HT-29 (cell line): ENCODE measurements around the gene TYW1B. TPM values are rescaled to one million over a fixed set of nuclear protein-coding genes. Genes with fewer than 3 reads are reported as not detected.
"Not testable (repeated sequence)": the region's sequence is repeated elsewhere in the genome, so short reads cannot be mapped to it uniquely, and the experiment has no call there.

ENCODE experiments used
- DNase-seq: peaks from one replicate; pipeline ENCODE4 v3.0.0-alpha.2; 2015; ENCODE audit warnings: low spot score
- total RNA-seq: library from RNA; depleted of rRNA; stranded (reverse); fragments of >200 nt; shearing (Covaris generic); gene quantifications from 2 replicates; pipeline ENCODE4 v1.2.3, GENCODE V29; 2014

Gene TYW1B
- total RNA-seq, 1 experiment from 2014 or later: 1.5 TPM

DNA sequence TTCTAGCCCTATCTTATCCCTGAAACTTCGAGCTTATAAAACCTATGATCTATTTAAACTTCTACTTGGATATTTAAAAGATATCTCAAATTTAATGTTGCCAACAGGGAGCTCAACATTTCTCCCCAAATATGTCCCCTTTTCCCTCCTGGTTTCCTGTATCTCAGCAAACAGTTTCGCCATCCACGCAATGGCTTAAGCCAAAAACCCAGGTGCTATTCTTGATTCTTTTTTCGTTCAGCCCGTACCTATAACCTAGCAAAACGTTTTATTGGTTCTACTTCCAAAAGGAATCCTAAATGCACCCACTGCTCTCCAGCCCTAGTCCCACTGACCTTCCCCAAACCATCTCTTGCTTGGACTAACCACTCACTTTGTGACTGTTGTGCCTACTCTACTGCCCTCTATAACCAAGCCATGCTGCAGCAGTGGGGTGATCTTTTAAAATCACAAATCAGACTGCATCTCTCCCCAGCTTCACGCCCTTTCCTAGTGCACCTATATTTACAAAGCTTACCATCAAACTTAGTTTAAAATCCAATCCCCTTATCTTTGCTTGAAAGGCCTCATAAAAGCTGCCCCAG lies 201.5 kb downstream of the TYW1B start:
- not testable (repeated sequence) for DNase-seq

DNA sequence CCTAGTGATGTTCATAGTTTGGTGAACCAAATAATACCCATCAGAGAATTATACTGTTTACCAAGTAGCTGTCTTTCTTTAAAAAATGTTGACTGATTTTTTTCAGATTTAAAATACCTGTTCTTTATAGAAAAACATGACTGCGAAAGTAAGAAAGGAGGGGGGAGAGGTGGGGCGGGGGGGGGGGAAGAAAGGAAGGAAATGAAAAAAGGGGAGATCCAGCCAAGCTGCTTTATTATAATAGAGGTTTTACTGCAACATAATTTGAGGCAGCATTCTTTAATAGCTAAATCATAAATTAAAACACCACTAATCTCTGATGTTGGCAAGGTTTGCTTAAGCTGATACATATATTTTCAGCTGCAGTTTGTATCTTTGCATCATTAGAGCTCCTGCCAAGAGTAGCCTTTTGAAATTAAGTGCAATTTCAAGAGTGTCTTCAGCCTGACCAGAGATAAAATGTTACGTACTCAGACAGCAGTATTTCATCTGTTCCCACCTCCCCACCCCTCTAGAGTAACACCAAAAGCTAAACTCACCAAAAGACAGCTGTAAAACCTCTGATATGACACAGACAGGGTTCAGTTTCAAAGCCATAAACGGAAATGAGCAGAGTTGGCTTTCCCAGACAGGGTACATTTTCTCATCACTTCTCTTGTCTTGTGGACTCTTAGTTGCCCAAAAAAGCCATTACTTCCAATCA lies 202.1 kb downstream of the TYW1B start:
- DNase-seq: not testable (repeated sequence)

DNA sequence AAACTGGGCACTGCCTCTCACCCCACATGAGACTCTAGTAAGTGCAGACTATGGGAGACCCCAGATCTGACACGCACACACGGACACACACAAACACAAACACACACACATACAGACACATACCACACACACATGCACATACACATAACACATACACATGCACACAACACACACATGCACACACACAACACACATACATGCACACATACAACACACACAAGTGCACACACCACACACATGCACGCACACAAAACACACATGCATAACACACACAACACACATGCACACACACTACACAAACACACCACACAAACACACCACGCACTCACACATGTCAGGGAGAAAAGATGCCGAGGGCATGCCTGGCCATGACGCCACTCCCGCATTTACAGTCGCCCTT lies 205.5 kb downstream of the TYW1B start:
- DNase-seq: no peak

DNA sequence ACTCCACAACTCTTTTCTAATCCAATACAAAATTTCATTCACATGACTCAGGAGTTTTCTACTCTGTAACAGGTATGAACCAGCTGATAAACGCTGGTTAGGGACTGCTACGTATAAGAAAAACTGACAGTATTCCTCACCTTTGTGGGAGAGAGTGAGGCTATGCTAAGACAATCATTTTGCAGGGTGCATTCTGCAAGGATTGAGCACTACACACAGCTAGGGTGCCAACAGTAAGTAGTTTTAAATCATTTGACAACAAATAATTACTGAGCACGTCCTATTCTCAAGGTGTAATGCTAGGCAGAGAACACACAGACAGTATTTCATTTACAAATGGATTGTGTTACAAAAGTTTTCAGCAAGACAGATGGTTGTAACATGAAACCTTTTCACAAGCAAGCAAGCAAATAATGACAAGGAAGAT lies 206.2 kb downstream of the TYW1B start:
- not testable (repeated sequence) for DNase-seq

DNA sequence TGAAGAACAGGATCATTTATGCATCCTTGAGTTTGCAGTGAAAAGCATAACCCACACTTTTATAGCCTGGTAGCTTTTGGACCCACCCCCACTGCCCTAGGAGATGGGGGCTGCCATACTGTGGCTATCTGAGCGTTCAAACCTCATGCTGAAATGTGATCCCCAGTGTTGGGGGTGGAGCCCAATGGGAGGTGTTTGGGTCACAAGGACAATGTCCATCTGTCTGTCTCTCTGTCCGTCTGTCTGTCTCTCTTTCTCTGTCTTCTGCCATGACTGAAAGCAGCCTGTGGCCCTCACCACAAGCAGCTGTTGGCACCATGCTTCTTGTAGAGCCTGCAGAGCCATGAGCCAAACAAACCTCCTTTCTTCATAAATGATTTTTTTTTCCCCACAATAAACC lies 207.1 kb downstream of the TYW1B start:
- not testable (repeated sequence) for DNase-seq

DNA sequence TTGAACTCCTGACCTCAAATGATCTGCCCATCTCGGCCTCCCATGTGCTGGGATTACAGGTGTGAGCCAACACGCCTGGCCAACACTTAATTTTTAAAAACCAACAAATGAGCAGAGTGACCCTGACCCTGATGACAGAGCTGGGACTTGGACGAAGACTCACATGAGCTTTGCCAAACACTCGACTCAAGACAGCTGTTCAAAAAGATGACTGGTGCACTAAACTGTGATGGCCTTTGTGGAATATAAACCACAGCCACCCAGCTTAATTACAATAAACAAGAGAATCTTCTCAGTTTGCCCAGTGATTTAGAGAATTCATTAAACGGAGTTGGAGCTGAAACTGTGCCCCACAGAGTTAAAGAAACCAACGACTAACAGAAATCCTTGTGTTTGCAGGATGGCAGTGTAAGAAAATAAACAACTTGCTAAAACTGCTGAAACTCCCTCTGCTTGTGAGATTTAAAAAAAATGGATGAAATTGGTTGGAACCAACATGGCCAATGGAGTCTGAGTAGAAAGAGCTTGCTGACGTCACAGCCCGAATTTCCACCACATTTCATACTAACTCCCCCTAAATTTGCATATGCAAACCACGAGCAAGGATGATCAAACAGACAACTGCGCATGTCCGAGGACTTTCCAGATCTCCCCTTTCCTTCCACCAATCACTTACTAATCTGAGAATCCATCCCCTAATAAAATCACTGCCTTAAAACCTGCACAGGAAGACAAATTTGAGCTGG lies 209.4 kb downstream of the TYW1B start:
- DNase-seq: not testable (repeated sequence)

DNA sequence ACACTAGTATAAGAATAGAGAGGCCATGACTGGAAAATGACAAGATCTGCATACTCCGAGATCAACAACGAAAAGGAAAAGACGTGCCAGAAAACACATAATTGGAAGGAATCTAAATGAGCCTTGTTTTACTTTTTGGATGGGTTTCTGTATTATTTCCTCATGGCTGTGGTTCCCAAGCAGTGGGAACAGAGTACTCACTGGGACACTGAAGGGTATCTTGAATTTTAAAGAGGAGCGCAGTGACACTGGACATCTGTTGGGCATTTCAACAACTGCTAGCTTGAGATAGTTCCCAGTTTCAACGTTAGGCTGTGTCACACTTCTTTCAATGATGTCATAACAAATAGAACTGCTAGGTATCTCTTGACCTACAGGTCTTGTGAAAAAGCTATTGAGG lies 218.2 kb downstream of the TYW1B start:
- not testable (repeated sequence) for DNase-seq

DNA sequence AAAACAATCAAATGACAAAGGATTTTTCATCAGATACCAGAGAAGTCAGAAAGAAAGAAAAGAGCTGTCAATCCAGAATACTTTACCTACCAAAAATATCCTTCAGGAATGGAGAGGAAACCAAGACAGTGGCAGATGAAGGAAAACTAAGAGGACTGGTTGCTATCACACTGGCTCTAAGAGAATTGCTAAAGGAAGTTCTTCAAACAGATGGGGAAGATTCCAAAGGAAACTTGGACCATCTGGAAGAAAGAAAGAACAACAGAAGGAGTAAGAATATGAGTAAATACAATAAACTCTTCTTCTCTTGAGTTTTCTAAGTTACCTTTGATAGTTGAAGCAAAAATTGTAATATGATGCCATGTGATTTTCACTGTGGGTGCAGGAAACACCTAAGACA lies 220.0 kb downstream of the TYW1B start:
- DNase-seq: not testable (repeated sequence)

DNA sequence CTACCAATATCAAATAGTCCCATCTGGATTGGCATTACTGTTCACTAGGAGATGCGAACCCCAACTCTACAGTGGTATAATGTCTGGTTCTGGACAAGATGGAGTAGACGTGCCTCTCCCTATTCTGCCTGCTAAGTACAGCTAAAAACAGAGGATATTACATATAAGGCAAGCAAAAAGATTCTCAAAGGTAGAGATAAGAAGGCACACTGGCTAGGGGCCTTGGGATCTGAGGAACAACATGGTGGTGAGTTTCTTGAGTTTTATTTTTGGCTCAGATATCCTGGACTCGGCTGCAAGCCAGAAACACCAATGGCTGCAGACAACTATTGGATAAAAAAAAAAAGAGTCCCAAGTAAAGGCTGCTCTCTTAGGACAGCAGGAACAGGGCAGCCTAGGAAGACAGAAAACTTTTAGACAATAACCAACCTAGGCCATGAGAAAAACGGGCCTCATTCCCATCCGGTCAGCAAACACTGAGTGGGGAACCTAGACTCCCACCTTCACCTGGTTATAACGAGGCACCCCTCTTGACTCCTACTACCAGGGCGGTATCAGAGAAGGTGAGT lies 222.1 kb downstream of the TYW1B start:
- not testable (repeated sequence) for DNase-seq

DNA sequence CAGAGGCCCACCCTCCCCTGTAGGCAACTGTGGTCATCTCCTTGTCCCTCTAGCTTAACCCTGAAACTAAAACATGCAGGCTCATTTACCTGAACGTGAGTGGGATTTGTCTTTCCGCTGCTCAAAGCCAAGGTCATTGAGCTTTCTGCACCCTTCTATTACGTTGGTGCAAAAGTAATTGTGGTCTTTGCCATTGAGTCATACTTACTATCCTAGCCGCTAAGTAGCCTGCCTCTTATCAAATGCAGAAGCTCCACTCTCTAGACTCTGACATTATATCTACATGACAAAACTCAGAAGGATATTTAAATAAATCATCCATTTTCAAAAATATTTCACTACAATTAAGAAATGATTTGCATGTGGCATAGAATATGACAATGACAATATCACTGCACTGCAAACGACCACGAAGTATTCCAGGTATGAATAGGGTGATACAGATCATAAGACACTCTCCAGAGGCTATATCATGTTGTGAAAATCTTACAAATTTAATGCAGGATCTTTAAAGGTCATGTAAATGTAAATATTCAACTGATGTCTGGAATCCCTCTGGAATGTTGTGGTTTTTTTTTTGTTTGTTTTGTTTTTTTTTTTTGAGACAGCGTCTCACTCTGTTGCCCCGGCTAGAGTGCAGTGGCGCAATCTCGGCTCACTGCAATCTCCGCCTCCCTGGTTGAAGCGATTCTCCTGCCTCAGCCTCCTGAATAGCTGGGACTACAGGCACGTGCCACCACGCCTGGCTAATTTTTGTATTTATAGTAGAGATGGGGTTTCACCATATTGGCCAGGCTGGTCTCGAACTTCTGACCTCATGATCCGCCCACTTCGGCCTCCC lies 223.0 kb downstream of the TYW1B start:
- DNase-seq: not testable (repeated sequence)

DNA sequence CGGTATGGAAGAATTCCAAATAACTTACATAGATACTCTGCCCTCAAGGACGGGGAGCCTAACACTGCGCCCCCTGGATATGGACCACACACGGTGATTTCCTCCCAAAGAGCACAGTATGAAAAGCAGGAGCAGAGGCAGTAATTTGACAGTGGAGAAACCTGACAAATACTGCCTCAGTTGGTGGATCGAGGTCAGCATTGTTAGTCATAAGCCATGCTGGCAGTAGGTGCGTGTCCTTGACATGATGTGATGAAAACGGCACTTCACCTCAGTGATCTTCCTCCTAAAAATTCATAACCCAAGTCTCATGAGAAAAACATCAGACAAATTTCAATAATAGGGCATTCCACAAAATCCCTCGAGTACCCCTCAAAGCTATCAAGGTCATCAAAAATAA lies 224.5 kb downstream of the TYW1B start:
- not testable (repeated sequence) for DNase-seq

DNA sequence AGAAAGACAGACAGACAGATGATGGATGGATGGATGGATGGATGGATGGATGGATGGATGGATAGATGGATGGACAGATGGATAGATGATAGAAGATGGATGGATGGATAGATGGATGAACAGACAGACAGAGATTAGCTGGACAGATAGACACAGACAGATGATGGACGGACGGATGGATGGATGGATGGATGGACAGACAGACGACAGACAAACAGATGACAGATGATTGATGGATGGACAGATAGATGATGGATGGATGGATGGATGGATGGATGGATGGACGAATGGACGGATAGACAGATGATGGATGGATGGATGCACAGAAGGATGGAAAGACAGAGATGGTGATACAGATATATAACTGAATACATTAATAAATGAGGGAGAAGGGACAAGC lies 224.9 kb downstream of the TYW1B start:
- DNase-seq: no peak

DNA sequence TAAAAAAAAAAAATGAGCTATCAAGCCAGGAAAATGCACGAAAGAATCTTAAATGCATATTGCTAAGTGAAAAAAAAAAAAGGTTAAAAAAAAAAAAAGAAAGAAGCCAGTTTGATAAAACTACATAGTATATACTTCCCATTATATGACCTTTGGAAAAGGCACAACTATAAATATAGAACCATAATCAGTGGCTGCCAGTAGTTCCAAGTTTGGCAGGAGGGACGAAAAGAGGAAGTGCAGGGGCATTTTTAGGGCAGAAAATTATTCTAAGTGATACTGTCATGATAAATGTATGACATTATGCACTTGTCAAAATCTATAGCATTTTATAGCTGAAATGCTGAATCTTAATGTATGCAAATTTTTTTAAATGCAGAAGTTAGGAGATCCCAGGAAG lies 226.3 kb downstream of the TYW1B start:
- DNase-seq: not testable (repeated sequence)

DNA sequence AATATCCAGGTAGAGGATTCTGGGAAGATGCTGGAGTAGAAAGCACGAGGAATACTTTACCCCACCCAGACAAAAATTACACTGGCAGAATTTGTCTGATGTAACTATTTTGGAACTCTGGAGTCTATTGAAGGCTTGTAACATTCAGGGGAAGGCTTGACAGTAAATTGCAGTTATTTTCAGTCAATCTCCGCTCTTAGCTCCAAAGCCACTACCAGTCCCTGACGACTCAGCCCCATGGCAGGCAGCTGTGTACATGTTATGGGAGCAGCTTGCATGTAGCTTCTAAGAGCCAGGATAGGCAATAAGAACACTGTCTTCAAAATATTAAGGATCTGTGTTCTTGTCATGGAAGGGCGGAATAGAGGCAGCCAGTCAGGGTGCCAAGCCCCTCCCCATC lies 238.0 kb downstream of the TYW1B start:
- not testable (repeated sequence) for DNase-seq

DNA sequence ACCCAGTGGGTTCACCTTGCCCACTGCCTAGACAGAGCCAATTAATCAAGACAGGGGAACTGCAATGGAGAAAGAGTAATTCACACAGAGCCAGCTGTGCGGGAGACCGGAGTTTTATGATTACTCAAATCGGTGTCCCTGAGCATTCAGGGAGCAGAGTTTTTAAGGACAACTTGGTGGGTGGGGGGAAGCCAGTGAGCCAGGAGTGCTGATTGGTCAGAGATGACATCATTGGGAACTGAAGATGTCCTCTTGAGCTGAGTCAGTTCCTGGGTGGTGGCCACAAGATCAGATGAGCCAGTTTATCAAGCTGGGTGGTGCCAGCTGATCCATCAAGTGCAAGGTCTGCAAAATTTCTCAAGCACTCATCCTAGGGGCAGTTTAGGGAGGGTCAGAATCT lies 240.7 kb downstream of the TYW1B start:
- not testable (repeated sequence) for DNase-seq

DNA sequence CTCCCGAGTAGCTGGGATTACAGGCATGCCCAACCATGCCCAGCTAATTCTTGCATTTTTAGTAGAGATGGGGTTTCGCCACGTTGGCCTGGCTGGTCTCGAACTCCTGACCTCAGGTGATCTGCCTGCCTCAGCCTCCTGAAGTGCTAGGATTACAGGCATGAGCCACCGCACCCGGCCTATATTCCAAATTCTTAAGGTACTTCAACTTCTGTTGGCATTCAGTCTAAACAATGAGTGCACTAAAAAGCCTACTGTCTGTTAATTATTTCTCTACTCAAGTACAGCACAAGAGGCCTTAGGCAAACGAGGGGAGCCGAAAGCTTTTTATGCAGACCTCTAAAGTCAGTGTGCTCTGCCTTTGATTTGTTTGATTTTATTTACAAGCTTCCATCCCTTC lies 243.4 kb downstream of the TYW1B start:
- not testable (repeated sequence) for DNase-seq

DNA sequence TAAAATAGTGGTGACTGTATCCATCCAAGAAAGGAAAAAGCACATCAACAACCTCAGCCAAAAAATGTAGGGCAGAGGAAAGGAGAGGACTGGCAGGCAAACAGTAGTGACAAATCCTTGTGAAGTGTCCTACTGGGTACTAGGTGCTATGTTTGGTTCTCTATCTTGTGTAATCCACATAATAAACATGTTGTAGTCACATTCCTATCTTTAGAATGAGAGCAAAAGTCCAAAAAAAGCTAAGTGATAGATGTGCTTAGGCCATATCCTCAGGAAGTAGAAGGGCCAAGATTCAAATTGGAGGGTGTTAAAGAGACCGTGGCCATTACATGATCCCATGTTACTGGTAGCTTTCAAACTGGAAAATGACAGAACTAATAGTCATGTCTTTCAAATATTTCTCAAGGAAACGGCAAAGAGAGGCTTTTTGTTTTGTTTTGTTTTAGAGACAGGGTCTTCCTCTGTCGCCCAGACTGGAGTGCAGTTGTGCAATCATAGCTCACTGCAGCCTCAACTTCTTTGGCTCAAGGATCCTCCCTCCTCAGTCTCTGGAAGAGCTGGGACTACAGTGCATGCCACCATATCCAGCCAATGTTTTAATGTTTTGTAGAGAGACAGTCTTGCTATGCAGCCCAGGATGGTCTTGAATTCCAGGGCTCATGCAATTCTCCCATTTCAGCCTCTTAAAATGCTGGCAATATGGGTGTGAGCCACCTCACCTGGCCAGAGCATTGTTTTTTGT lies 244.2 kb downstream of the TYW1B start:
- DNase-seq: not testable (repeated sequence)

DNA sequence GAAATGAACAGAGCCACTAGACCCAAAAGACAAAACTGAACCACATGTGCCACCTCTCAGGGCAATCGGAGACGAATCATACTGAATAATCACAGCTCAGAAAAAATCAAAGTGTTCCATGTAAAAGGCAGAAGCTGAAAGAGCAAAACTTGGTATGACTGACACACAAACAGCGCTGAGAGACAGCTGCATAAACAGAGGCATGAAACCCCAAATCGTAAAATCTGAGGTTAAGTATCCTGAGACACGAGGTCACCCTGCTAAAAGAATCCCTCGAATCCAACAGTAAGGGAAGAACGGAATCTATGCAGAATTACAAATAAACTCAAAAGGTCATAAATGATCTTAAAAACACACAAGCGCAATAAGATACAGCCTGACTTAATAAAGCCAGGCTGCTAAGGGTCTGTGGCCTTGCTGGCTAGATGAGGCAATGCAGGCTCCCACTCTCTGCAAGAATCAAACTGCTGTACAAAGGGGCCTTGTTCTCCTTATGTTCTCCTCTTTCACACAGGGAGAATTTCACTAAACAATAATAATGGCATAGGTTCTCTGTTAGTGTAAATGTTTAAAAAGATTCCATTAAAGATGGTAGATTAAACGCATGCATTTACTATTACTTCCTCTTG lies 247.7 kb downstream of the TYW1B start:
- not testable (repeated sequence) for DNase-seq

DNA sequence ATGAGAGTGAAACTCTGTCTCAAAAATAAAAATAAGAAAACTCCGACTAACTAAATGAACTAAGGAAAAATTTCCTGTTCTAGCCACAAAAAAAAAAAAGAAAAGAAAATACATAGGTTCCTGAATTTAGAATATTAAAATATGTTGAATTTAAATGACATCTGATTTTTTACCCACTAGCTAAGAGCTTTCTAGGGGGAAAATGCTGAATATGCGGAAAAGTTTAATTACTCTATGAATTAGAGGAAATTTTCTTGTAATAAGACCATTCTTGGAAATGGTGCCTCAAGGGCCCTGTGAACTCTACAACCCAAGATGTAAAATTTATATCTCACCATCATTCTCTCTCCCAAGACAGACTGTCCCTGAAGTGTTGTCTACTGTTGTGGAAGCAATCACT lies 250.9 kb downstream of the TYW1B start:
- no peak for DNase-seq

DNA sequence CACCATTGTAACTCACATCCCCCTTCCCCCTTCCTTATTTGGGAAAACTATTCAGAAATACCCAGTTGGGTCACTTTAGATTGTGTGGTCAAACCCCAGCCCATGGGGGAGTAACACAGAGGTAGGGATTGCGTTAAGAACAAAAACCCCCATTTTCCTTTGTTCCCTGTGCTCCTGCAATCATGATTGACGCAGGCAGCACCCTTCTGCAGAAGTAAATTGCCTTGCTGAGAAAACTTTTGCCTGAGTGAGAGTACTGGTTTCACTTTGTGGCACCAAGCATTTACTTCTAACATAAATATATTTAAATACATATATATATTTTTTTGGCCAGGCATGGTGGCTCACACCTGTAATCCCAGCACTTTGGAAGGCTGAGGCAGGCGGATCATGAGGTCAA lies 266.0 kb downstream of the TYW1B start:
- not testable (repeated sequence) for DNase-seq
